GM23338 (cell line): ENCODE results near the gene GCM1. TPM values are rescaled to one million over a fixed set of nuclear protein-coding genes. Genes with fewer than 3 reads are reported as not detected.

Source experiments
- ATAC-seq: fragments of 200-7000 bp; cut with Tn5 transposase; 3 replicates; pipeline ENCODE4 v1.9.1; 2020
- DNase-seq: peaks from one replicate; pipeline ENCODE4 v3.0.0-alpha.2; 2015; ENCODE audit warnings: low spot score
- H2AFZ ChIP-seq: fragments of 200-600 bp; sonication (generic); 2 replicates; pipeline ENCODE4 v1.8.0; 2016; ENCODE audit warnings: antibody characterized with exemption, mild to moderate bottlenecking, moderate library complexity
- H3F3A ChIP-seq: fragments of 200-600 bp; sonication (generic); replicated peaks from 2 replicates; pipeline ENCODE4 v1.8.0; 2017; ENCODE audit warnings: antibody characterized with exemption, mixed run types, low read depth
- H3K27ac ChIP-seq: fragments of 200-600 bp; sonication (generic); 2 replicates; pipeline ENCODE4 v1.6.1; 2016; ENCODE audit warnings: low read depth
- H3K27me3 ChIP-seq: fragments of 200-600 bp; sonication (generic); 2 replicates; pipeline ENCODE4 v1.8.0; 2016; ENCODE audit warnings: mild to moderate bottlenecking, mixed run types, moderate library complexity; ENCODE audit not compliant: insufficient read depth
- H3K36me3 ChIP-seq: fragments of 200-600 bp; sonication (generic); 2 replicates; pipeline ENCODE4 v1.8.0; 2016; ENCODE audit warnings: mild to moderate bottlenecking; ENCODE audit not compliant: insufficient read depth
- H3K4me1 ChIP-seq: fragments of 200-600 bp; sonication (generic); 2 replicates; pipeline ENCODE4 v1.8.0; 2016; ENCODE audit warnings: mild to moderate bottlenecking, moderate library complexity; ENCODE audit not compliant: insufficient read depth
- H3K4me2 ChIP-seq: fragments of 200-600 bp; sonication (generic); 2 replicates; pipeline ENCODE4 v1.7.1; 2017; ENCODE audit warnings: mixed run types
- H3K4me3 ChIP-seq: fragments of 200-600 bp; sonication (generic); 2 replicates; pipeline ENCODE4 v1.6.1; 2016; ENCODE audit warnings: mixed run types
- H3K79me2 ChIP-seq: fragments of 200-600 bp; sonication (generic); replicated peaks from 2 replicates; pipeline ENCODE4 v1.8.0; 2017; ENCODE audit warnings: mild to moderate bottlenecking; ENCODE audit not compliant: insufficient read depth
- H3K9me2 ChIP-seq: fragments of 200-600 bp; sonication (generic); 2 replicates; pipeline ENCODE4 v1.8.0; 2017; ENCODE audit not compliant: insufficient read depth
- H4K20me1 ChIP-seq: fragments of 200-600 bp; sonication (generic); replicated peaks from 2 replicates; pipeline ENCODE4 v1.8.0; 2017; ENCODE audit warnings: mild to moderate bottlenecking; ENCODE audit not compliant: insufficient read depth
- H3K27ac Mint-ChIP-seq: 2 replicates; pipeline ENCODE4 v1.8.0; 2020; ENCODE audit warnings: inconsistent platforms, mild to moderate bottlenecking, moderate library complexity, mixed read lengths
- H3K27me3 Mint-ChIP-seq: 3 replicates; pipeline ENCODE4 v1.8.0; 2022; ENCODE audit warnings: low read depth, mild to moderate bottlenecking, moderate library complexity, mixed read lengths, inconsistent platforms; ENCODE audit not compliant: insufficient read depth, poor library complexity
- H3K36me3 Mint-ChIP-seq: 3 replicates; pipeline ENCODE4 v1.8.0; 2021; ENCODE audit warnings: low read depth, mild to moderate bottlenecking, inconsistent platforms, moderate library complexity, mixed read lengths
- H3K4me1 Mint-ChIP-seq: 3 replicates; pipeline ENCODE4 v1.8.0; 2020; ENCODE audit warnings: mild to moderate bottlenecking, inconsistent platforms, mixed read lengths
- H3K4me3 Mint-ChIP-seq: 3 replicates; pipeline ENCODE4 v1.8.0; 2021; ENCODE audit warnings: moderate library complexity, mild to moderate bottlenecking, inconsistent platforms, mixed read lengths
- H3K9me3 Mint-ChIP-seq: 3 replicates; pipeline ENCODE4 v1.8.0; 2020; ENCODE audit warnings: moderate library complexity, mild to moderate bottlenecking, inconsistent platforms, mixed read lengths
- CREB1 ChIP-seq: fragments of 250-450 bp; sonication (Bioruptor Pico); IDR thresholded peaks from 2 replicates; pipeline ENCODE4 v1.5.0; 2020; ENCODE audit warnings: low read depth, mild to moderate bottlenecking, moderate library complexity
- EZH2 ChIP-seq: fragments of 200-600 bp; sonication (generic); IDR thresholded peaks from one replicate; pipeline ENCODE4 v1.8.0; 2017; ENCODE audit warnings: antibody characterized with exemption, mild to moderate bottlenecking, low read depth; ENCODE audit not compliant: unreplicated experiment
- JUNB ChIP-seq: IDR thresholded peaks from one replicate; pipeline ENCODE4 v1.6.1; 2016; ENCODE audit warnings: antibody characterized with exemption; ENCODE audit not compliant: unreplicated experiment
- NANOG ChIP-seq: IDR thresholded peaks from 2 replicates; pipeline ENCODE4 v1.6.1; 2016; ENCODE audit warnings: antibody characterized with exemption, borderline replicate concordance
- POLR2AphosphoS5 ChIP-seq: IDR thresholded peaks from 2 replicates; pipeline ENCODE4 v1.6.1; 2016; ENCODE audit warnings: antibody characterized with exemption, low read depth
- ZNF114 ChIP-seq: fragments of 250-450 bp; sonication (Bioruptor Pico); IDR thresholded peaks from 2 replicates; pipeline ENCODE4 v1.5.0; 2020; ENCODE audit warnings: mild to moderate bottlenecking, moderate library complexity
- polyA plus RNA-seq: library from polyadenylated mRNA; unstranded; fragments of >200 nt; fragmentation: Nextera tagmentation; extraction: Ambion mirVana; gene quantifications from 2 replicates; pipeline ENCODE4 v1.2.1, GENCODE V29; 2016
- total RNA-seq: library from RNA; depleted of rRNA; stranded (reverse); fragments of >200 nt; shearing (Covaris generic); gene quantifications from 2 replicates; pipeline ENCODE4 v1.2.3, GENCODE V29; 2014
- TF ChIP-seq, protein P1 (sequence below), 2 experiments: fragments of 200-600 bp in 1 of 2; sonication (generic) in 1 of 2; conservative IDR thresholded peaks; 2 replicates each; pipeline versions ENCODE4 v1.5.1 to v1.6.1; 2016 to 2017; ENCODE audit warnings: antibody characterized with exemption in 2 of 2, low read depth in 2 of 2, mild to moderate bottlenecking in 2 of 2, moderate library complexity in 1 of 2
- TF ChIP-seq, protein P2 (sequence below): fragments of 250-450 bp; sonication (Bioruptor Pico); IDR thresholded peaks from 2 replicates; pipeline ENCODE4 v1.5.0; 2020; ENCODE audit warnings: mild to moderate bottlenecking, moderate library complexity
- TF ChIP-seq, protein P3 (sequence below): IDR thresholded peaks from one replicate; pipeline ENCODE4 v1.6.1; 2018; ENCODE audit warnings: antibody characterized with exemption; ENCODE audit not compliant: unreplicated experiment
- TF ChIP-seq, protein P4 (sequence below): IDR thresholded peaks from 2 replicates; pipeline ENCODE4 v1.6.1; 2016; ENCODE audit warnings: antibody characterized with exemption

Gene GCM1
- total and polyA plus RNA-seq, 2 experiments from 2014 or later = not detected

DNA sequence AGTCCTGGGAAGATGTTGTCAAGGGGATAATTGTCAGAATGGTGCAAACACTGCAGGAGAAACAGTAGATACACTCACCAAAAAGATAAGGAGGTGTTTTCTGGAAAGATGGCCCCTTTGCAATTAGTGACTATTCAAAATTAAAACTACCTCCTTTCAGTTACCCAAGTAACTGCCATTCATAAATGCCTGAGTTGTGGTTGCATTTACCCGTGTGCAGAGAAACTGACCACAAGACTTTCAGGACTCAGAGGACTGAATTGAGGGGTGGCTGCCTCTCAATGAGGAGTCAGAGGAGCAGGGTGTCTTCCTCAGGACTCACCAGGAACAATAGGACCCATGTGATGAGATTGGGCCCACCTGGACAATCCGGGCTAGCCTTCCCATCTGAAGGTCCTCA lies 39.0 kb downstream of the GCM1 start:
- no peak overlapping the region for H3K4me2 ChIP-seq
- TF ChIP-seq, protein P1, sequence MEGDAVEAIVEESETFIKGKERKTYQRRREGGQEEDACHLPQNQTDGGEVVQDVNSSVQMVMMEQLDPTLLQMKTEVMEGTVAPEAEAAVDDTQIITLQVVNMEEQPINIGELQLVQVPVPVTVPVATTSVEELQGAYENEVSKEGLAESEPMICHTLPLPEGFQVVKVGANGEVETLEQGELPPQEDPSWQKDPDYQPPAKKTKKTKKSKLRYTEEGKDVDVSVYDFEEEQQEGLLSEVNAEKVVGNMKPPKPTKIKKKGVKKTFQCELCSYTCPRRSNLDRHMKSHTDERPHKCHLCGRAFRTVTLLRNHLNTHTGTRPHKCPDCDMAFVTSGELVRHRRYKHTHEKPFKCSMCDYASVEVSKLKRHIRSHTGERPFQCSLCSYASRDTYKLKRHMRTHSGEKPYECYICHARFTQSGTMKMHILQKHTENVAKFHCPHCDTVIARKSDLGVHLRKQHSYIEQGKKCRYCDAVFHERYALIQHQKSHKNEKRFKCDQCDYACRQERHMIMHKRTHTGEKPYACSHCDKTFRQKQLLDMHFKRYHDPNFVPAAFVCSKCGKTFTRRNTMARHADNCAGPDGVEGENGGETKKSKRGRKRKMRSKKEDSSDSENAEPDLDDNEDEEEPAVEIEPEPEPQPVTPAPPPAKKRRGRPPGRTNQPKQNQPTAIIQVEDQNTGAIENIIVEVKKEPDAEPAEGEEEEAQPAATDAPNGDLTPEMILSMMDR (conservative IDR thresholded peaks at IDR 0.05; ENCODE audit: low read depth in 2 of 2) = no peak
- TF ChIP-seq JUNB = no peak
- TF ChIP-seq, protein P2, sequence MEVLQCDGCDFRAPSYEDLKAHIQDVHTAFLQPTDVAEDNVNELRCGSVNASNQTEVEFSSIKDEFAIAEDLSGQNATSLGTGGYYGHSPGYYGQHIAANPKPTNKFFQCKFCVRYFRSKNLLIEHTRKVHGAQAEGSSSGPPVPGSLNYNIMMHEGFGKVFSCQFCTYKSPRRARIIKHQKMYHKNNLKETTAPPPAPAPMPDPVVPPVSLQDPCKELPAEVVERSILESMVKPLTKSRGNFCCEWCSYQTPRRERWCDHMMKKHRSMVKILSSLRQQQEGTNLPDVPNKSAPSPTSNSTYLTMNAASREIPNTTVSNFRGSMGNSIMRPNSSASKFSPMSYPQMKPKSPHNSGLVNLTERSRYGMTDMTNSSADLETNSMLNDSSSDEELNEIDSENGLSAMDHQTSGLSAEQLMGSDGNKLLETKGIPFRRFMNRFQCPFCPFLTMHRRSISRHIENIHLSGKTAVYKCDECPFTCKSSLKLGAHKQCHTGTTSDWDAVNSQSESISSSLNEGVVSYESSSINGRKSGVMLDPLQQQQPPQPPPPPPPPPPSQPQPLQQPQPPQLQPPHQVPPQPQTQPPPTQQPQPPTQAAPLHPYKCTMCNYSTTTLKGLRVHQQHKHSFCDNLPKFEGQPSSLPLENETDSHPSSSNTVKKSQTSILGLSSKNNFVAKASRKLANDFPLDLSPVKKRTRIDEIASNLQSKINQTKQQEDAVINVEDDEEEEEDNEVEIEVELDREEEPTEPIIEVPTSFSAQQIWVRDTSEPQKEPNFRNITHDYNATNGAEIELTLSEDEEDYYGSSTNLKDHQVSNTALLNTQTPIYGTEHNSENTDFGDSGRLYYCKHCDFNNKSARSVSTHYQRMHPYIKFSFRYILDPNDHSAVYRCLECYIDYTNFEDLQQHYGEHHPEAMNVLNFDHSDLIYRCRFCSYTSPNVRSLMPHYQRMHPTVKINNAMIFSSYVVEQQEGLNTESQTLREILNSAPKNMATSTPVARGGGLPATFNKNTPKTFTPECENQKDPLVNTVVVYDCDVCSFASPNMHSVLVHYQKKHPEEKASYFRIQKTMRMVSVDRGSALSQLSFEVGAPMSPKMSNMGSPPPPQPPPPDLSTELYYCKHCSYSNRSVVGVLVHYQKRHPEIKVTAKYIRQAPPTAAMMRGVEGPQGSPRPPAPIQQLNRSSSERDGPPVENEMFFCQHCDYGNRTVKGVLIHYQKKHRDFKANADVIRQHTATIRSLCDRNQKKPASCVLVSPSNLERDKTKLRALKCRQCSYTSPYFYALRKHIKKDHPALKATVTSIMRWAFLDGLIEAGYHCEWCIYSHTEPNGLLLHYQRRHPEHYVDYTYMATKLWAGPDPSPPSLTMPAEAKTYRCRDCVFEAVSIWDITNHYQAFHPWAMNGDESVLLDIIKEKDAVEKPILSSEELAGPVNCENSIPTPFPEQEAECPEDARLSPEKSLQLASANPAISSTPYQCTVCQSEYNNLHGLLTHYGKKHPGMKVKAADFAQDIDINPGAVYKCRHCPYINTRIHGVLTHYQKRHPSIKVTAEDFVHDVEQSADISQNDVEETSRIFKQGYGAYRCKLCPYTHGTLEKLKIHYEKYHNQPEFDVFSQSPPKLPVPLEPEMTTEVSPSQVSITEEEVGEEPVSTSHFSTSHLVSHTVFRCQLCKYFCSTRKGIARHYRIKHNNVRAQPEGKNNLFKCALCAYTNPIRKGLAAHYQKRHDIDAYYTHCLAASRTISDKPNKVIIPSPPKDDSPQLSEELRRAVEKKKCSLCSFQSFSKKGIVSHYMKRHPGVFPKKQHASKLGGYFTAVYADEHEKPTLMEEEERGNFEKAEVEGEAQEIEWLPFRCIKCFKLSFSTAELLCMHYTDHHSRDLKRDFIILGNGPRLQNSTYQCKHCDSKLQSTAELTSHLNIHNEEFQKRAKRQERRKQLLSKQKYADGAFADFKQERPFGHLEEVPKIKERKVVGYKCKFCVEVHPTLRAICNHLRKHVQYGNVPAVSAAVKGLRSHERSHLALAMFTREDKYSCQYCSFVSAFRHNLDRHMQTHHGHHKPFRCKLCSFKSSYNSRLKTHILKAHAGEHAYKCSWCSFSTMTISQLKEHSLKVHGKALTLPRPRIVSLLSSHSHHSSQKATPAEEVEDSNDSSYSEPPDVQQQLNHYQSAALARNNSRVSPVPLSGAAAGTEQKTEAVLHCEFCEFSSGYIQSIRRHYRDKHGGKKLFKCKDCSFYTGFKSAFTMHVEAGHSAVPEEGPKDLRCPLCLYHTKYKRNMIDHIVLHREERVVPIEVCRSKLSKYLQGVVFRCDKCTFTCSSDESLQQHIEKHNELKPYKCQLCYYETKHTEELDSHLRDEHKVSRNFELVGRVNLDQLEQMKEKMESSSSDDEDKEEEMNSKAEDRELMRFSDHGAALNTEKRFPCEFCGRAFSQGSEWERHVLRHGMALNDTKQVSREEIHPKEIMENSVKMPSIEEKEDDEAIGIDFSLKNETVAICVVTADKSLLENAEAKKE (CRISPR knock-in tag) = no peak
- TF ChIP-seq EZH2 = no peak
- TF ChIP-seq, protein P3, sequence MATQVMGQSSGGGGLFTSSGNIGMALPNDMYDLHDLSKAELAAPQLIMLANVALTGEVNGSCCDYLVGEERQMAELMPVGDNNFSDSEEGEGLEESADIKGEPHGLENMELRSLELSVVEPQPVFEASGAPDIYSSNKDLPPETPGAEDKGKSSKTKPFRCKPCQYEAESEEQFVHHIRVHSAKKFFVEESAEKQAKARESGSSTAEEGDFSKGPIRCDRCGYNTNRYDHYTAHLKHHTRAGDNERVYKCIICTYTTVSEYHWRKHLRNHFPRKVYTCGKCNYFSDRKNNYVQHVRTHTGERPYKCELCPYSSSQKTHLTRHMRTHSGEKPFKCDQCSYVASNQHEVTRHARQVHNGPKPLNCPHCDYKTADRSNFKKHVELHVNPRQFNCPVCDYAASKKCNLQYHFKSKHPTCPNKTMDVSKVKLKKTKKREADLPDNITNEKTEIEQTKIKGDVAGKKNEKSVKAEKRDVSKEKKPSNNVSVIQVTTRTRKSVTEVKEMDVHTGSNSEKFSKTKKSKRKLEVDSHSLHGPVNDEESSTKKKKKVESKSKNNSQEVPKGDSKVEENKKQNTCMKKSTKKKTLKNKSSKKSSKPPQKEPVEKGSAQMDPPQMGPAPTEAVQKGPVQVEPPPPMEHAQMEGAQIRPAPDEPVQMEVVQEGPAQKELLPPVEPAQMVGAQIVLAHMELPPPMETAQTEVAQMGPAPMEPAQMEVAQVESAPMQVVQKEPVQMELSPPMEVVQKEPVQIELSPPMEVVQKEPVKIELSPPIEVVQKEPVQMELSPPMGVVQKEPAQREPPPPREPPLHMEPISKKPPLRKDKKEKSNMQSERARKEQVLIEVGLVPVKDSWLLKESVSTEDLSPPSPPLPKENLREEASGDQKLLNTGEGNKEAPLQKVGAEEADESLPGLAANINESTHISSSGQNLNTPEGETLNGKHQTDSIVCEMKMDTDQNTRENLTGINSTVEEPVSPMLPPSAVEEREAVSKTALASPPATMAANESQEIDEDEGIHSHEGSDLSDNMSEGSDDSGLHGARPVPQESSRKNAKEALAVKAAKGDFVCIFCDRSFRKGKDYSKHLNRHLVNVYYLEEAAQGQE = no peak
- no peak for TF ChIP-seq POLR2AphosphoS5
- TF ChIP-seq ZNF114 = no peak
- TF ChIP-seq NANOG = no peak
- TF ChIP-seq, protein P4, sequence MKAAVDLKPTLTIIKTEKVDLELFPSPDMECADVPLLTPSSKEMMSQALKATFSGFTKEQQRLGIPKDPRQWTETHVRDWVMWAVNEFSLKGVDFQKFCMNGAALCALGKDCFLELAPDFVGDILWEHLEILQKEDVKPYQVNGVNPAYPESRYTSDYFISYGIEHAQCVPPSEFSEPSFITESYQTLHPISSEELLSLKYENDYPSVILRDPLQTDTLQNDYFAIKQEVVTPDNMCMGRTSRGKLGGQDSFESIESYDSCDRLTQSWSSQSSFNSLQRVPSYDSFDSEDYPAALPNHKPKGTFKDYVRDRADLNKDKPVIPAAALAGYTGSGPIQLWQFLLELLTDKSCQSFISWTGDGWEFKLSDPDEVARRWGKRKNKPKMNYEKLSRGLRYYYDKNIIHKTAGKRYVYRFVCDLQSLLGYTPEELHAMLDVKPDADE = no peak
- no peak for TF ChIP-seq CREB1
- H3K27me3 ChIP-seq = no peaks in the 10 kb centered on the region
- H3K9me2 ChIP-seq = no peaks in the 10 kb centered on the region
- no peaks in the 10 kb centered on the region for H3F3A ChIP-seq
- H2AFZ ChIP-seq = no peak overlapping the region
- H3K36me3 Mint-ChIP-seq = no peaks in the 10 kb centered on the region
- H3K36me3 ChIP-seq = no peaks in the 10 kb centered on the region
- H3K4me3 Mint-ChIP-seq = no peak overlapping the region
- peaks cover 2% of the 10 kb centered on the region; the same call in 1 of the 3 replicates for H3K4me1 Mint-ChIP-seq
- H4K20me1 ChIP-seq = no peaks in the 10 kb centered on the region
- ATAC-seq = no peak
- no peak for DNase-seq
- no peak overlapping the region for H3K27ac ChIP-seq
- H3K9me3 Mint-ChIP-seq = no peaks in the 10 kb centered on the region
- no peaks in the 10 kb centered on the region for H3K4me1 ChIP-seq
- no peaks in the 10 kb centered on the region for H3K27me3 Mint-ChIP-seq
- H3K4me3 ChIP-seq = no peak overlapping the region
- no peaks in the 10 kb centered on the region for H3K79me2 ChIP-seq
- H3K27ac Mint-ChIP-seq = no peak overlapping the region
